Measurements from ENCODE around the gene SMPDL3B.
"Not testable (repeated sequence)": the region's sequence is repeated elsewhere in the genome, so short reads cannot be mapped to it uniquely, and the experiment has no call there.

Gene SMPDL3B

DNA sequence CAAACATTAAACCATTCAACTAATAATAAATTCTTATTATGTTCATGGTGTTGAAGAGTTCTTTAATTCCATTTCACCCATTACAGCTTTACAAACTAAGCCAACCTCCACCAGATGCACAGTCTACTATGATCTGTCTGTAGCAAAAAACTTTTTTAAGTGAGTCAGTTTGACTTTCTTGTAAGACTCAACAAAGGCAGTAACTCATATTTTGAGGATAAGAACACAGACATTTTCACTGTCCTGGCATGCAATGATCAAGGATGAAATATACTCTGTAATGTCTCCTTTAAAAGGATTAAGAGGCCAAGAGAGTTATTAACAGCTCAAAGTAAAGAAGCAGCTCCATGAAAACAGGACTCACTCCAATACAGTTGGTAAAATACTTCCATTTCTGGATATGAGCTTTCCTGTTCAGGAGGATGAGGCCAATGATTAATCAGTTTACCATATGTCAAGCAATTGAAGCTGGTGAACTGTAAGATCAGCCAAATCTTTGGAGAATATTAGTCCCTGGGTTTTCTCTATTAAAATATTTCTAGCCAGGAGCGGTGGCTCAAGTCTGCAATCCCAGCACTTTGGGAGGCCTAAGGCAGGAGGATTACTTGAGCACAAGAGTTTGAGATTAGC is 45.5 kb downstream of the SMPDL3B start:
- TF ChIP-seq, protein P1, sequence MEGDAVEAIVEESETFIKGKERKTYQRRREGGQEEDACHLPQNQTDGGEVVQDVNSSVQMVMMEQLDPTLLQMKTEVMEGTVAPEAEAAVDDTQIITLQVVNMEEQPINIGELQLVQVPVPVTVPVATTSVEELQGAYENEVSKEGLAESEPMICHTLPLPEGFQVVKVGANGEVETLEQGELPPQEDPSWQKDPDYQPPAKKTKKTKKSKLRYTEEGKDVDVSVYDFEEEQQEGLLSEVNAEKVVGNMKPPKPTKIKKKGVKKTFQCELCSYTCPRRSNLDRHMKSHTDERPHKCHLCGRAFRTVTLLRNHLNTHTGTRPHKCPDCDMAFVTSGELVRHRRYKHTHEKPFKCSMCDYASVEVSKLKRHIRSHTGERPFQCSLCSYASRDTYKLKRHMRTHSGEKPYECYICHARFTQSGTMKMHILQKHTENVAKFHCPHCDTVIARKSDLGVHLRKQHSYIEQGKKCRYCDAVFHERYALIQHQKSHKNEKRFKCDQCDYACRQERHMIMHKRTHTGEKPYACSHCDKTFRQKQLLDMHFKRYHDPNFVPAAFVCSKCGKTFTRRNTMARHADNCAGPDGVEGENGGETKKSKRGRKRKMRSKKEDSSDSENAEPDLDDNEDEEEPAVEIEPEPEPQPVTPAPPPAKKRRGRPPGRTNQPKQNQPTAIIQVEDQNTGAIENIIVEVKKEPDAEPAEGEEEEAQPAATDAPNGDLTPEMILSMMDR (IDR thresholded peaks at IDR 0.05; ENCODE audit: low read depth, low read length) = no peak
- DNase-seq (ENCODE audit: extremely low read depth, low read depth) = no peak

DNA sequence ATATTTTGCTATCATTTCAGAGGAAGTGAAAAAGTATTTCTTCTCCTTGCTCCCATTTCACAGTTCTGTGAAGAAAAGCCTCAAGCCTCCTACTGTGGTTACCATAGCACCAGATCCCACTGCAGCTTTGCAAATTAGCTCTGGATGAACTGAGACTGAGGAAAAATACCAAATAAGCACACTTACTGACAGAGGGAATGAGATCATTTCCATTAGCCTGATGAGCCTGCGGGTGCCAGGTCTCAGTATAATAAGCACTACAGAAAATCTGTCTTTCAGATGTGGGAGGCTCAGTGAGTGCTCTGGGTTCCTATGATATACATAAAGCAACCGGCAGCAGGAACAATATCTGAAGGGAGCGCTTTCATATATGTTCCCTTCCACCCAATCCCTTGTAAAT is 46.3 kb downstream of the SMPDL3B start:
- no peak for DNase-seq (ENCODE audit: extremely low read depth, low read depth)
- TF ChIP-seq, protein P1 (IDR thresholded peaks at IDR 0.05; ENCODE audit: low read depth, low read length) = no peak

DNA sequence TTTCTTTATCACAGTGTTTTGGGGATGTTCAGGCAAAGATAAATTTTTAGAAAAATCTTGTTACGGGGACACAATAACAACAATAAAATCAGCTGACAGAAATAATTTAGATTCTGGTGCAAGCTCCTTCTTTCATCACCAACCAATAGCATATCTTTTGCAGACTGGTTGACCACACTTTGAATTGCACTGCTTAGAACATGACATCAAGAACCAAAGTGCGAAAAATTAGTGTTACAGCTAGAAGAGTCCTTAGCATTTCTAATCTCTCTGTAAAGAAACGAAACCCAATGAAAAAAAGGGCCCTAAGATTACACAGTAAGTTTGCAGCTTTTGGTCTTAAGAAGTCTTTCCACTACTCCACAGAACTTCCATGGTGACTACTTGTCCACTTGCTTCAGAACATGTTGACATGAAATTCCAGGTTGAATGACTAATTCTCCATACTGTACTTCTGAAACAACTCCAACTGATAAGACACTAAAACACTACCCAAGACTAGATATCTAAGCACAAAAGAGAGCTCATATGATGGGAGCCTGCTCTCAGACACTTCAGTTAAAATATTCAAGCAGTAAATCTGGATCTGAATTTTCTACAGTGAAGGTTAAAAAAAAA is 56.2 kb downstream of the SMPDL3B start:
- TF ChIP-seq, protein P1 (IDR thresholded peaks at IDR 0.05; ENCODE audit: low read depth, low read length) = no peak
- DNase-seq (ENCODE audit: extremely low read depth, low read depth) = no peak

DNA sequence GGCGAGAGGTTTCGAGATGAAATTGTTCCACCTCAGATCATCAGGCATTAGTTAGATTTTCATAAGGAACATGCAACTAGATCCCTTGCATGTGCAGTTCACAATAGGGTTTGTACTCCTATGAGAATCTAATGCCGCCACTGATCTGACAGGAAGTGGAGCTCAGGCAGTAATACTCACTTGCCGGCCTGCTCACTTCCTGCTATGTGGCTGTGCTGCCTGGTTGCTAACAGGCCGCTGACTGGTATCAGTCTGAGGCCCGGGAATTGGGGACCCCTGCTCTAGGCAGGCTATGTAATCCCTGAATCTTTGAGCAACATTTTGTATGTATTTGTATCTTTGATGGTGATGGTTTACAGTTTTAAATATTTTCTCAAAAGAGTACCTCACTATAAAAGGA is 57.5 kb downstream of the SMPDL3B start:
- TF ChIP-seq, protein P1 (IDR thresholded peaks at IDR 0.05; ENCODE audit: low read depth, low read length) = no peak
- no peak for DNase-seq (ENCODE audit: extremely low read depth, low read depth)

DNA sequence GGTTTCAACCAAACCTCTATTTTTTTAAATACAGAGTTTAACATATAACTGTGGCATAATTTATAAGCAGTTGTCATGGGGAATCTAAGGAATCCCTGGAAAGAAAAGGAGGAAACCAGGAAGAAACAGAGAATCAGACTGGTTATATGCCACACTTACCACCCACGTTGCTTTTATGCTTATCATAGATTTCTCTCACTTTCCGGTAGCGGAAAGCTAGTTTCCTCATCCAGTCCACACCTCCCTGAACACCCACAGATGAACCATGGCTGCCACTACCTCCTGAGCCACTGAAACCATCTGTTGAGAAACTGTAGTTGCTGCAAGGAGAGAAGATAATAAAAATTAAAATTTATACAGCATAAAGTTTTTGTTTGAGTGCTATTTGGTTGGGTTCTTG is 58.4 kb downstream of the SMPDL3B start:
- TF ChIP-seq, protein P1 (IDR thresholded peaks at IDR 0.05; ENCODE audit: low read depth, low read length) = no peak
- DNase-seq (ENCODE audit: extremely low read depth, low read depth) = no peak

DNA sequence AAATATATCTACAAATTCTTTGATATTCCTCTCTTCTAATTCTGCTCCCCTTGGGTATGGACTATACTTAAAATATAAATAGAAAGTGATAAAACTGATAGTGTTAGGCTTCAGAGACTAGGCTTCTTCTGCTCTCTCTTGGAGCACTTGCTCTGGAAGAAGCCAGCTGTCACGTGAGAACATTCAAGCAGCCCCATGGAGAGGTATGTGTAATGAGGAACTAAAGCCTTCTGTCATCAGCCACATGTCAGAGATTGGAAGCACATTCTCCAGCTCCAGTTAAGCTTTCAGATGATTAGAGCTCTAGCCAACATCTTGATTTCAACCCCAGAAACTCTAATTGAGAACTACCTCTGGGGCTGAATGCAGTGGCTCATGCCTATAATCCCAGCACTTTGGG is 59.3 kb downstream of the SMPDL3B start:
- no peak for DNase-seq (ENCODE audit: extremely low read depth, low read depth)
- TF ChIP-seq, protein P1 (IDR thresholded peaks at IDR 0.05; ENCODE audit: low read depth, low read length) = no peak

DNA sequence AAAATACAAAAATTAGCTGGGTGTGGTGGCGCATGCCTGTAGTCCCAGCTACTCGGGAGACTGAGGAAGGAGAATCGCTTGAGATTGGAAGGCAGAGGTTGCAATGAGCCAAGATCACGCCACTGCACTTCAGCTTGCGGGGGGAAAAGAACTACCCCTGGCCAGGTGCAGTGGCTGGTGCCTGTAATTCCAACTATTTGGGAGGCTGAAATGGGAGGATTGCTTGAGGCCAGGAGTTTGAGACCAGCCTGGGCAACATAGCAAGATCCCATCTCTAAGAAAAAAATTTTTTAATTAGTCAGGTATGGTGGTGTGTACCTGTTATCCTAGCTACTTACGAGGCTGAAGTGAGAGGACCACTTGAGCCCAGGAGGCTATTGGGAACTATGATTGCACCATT is 59.7 kb downstream of the SMPDL3B start:
- DNase-seq (ENCODE audit: extremely low read depth, low read depth) = not testable (repeated sequence)

DNA sequence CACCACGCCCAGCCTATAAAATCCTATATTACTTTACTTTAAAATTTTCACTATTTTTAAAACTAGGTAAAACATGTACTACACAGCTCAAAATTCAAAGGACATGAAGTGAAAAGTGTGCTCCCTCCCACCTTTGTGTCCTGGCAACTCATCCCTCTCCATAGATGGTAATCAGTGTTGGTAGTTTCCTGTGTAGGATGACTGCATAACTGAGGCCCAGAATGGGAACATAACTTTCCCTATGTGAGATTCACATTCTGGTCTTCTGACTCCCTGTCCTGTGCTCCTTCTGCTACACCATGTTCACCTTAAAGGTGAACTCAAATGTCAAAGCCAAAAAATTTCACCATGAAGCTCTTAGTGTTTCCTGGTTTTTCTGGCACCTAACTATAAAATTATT is 64.3 kb downstream of the SMPDL3B start:
- TF ChIP-seq, protein P1 (IDR thresholded peaks at IDR 0.05; ENCODE audit: low read depth, low read length) = no peak
- DNase-seq (ENCODE audit: extremely low read depth, low read depth) = no peak

Measured in AG09319 (cell line).